Panc1 (cell line): Measurements from ENCODE around the gene ATP11A. TPM values are rescaled to one million over a fixed set of nuclear protein-coding genes. Genes with fewer than 3 reads are reported as not detected.

Experiments used
- ATAC-seq: fragments of 200-7000 bp; cut with Tn5 transposase; 2 replicates; pipeline ENCODE4 v1.9.1; 2020; ENCODE audit warnings: mild to moderate bottlenecking, moderate library complexity
- BruUV-seq: library from RNA; stranded (reverse); fragments of 400-500 nt; replicated peaks from 2 replicates; lab custom pipeline; 2021; lab: Mats Ljungman, UMichigan
- CTCF ChIA-PET: fragments of 300-600 bp; sonication (Branson Sonifier 250); formaldehyde crosslinking; loops from one replicate; lab custom pipeline; 2022; ENCODE audit warnings: antibody characterized with exemption; lab: Charles Lee
- POLR2A ChIA-PET: fragments of 300-600 bp; sonication (Branson Sonifier 250); formaldehyde crosslinking; loops from one replicate; lab custom pipeline; 2022; ENCODE audit warnings: antibody characterized with exemption; lab: Charles Lee
- DNase-seq: peaks from one replicate; pipeline ENCODE4 v3.0.0-alpha.2; 2010; ENCODE audit warnings: low read depth, low spot score
- H3K27ac ChIP-seq: 2 replicates; pipeline ENCODE4 v1.5.1; 2011; ENCODE audit warnings: mild to moderate bottlenecking, low read length, inconsistent platforms
- H3K27me3 ChIP-seq: fragments of 200-500 bp; sonication (Bioruptor generic); 2 replicates; pipeline ENCODE4 v1.6.0; 2014; ENCODE audit warnings: low read length, inconsistent platforms; ENCODE audit not compliant: control insufficient read depth, insufficient read depth
- H3K36me3 ChIP-seq: fragments of 200-500 bp; sonication (Bioruptor generic); 2 replicates; pipeline ENCODE4 v1.5.1; 2014; ENCODE audit warnings: inconsistent platforms, mild to moderate bottlenecking, low read length, moderate library complexity; ENCODE audit not compliant: control insufficient read depth, insufficient read depth
- H3K4me1 ChIP-seq: 2 replicates; pipeline ENCODE4 v1.5.1; 2011; ENCODE audit warnings: inconsistent platforms, mild to moderate bottlenecking, low read length, moderate library complexity; ENCODE audit not compliant: control insufficient read depth, insufficient read depth
- H3K4me3 ChIP-seq, 2 experiments: 2 replicates each; pipeline ENCODE4 v1.5.1; 2011 to 2012; ENCODE audit warnings: low read depth in 2 of 2, low read length in 2 of 2, mild to moderate bottlenecking in 2 of 2, inconsistent platforms in 1 of 2, moderate library complexity in 1 of 2
- H3K9me3 ChIP-seq: fragments of 200-500 bp; sonication (Bioruptor generic); 2 replicates; pipeline ENCODE4 v1.5.1; 2014; ENCODE audit warnings: low read depth, mild to moderate bottlenecking, inconsistent platforms, low read length, moderate library complexity; ENCODE audit not compliant: control insufficient read depth, insufficient read depth
- POLR2AphosphoS5 ChIP-seq: IDR thresholded peaks from 2 replicates; pipeline ENCODE4 v1.6.1; 2012; ENCODE audit warnings: mild to moderate bottlenecking, low read depth, low read length, moderate library complexity
- REST ChIP-seq, 2 experiments: IDR thresholded peaks; 2 replicates each; pipeline ENCODE4 v1.6.1; 2011 to 2012; ENCODE audit warnings: low read depth in 2 of 2, control low read depth in 1 of 2, low read length in 1 of 2, mild to moderate bottlenecking in 1 of 2, moderate library complexity in 1 of 2; ENCODE audit not compliant: insufficient read depth in 1 of 2
- SIN3A ChIP-seq: IDR thresholded peaks from 2 replicates; pipeline ENCODE4 v1.6.1; 2012; ENCODE audit warnings: low read depth, mild to moderate bottlenecking, low read length, moderate library complexity, borderline replicate concordance; ENCODE audit not compliant: insufficient read depth
- TCF7L2 ChIP-seq: IDR thresholded peaks from 2 replicates; pipeline ENCODE4 v1.6.1; 2011; ENCODE audit warnings: mild to moderate bottlenecking, low read depth, low read length, inconsistent platforms
- in situ Hi-C: cut with HindIII; loops from 2 replicates; pipeline ENCODE4 v1.10.0; 2016; ENCODE audit warnings: low sequenced_read_pairs, low pct_unique_long_range_greater_than_20kb
- intact Hi-C: fragments of 100-400 bp; cut with micrococcal nuclease; formaldehyde crosslinking; loops from one replicate; pipeline ENCODE4 v1.10.0; 2022; ENCODE audit not compliant: unreplicated experiment
- total RNA-seq: library from RNA; stranded (reverse); gene quantifications from one replicate; pipeline ENCODE4 v1.2.1, GENCODE V29; 2021; ENCODE audit not compliant: unreplicated experiment
- TF ChIP-seq, protein P1 (sequence below): fragments of 450-650 bp; IDR thresholded peaks from 2 replicates; pipeline ENCODE4 v1.5.1; 2017; ENCODE audit warnings: mild to moderate bottlenecking

The ATP11A gene
- total RNA-seq, 1 experiment from 2014 or later: 85.8 TPM

DNA sequence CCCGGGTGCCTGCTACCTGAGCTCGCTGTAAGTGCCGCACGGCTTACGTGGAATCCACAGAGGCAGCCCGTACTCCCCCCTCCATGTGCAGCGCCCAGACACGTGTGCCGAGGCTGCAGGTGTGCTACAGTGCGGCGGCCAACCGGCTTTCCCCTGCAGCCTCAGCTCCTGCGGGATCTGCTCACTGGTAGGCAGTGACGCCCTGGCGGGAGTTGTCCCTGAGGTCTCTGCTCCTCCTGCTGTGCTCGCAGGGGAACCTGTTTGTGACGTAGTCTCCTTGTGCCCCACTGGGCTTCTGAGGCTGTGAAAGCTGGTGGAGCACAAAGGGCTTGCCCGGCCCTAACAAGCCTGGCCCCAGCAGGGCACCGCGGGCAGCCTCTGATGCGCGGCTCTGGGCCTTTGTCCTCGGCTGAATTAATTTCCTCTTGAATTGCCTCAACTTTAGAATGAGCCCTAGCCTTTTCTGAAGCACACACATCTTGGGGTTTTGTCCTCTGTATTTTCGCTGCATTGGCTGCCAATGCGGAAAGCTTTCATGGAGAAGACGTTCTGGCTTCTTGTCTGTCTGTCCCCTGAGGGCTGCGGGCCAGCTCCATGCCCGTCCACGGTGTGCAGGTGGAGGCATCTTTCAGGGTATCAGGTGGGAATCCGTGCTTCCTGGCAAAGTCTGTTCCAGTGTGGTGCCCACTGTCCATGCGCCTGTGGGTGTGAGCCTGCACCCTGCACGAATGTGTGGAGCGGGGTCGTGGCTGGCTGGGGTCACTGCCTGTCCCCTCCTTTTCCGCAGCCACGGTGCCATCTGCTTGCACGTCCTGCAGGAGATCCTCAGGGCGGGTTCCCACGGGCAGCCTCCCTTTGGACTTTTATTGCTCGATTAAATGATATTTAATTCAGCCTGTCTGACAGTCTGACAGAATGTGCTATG is 201.9 kb downstream of the ATP11A start:
- POLR2A ChIA-PET: no interaction called here
- in situ Hi-C loops (no loop called here), intact Hi-C loops (no loop called here)
- DNase-seq: no peak
- no peak overlapping the region for H3K4me3 ChIP-seq
- H3K36me3 ChIP-seq: no peaks in the 10 kb centered on the region
- no peaks in the 10 kb centered on the region for H3K27me3 ChIP-seq
- no peak for ATAC-seq
- CTCF ChIA-PET: no interaction called here
- H3K4me1 ChIP-seq: no peaks in the 10 kb centered on the region
- no peak overlapping the region for H3K27ac ChIP-seq
- no TSS peak for BruUV-seq
- no peak for TF ChIP-seq SIN3A
- TF ChIP-seq TCF7L2: no peak
- TF ChIP-seq, protein P1, sequence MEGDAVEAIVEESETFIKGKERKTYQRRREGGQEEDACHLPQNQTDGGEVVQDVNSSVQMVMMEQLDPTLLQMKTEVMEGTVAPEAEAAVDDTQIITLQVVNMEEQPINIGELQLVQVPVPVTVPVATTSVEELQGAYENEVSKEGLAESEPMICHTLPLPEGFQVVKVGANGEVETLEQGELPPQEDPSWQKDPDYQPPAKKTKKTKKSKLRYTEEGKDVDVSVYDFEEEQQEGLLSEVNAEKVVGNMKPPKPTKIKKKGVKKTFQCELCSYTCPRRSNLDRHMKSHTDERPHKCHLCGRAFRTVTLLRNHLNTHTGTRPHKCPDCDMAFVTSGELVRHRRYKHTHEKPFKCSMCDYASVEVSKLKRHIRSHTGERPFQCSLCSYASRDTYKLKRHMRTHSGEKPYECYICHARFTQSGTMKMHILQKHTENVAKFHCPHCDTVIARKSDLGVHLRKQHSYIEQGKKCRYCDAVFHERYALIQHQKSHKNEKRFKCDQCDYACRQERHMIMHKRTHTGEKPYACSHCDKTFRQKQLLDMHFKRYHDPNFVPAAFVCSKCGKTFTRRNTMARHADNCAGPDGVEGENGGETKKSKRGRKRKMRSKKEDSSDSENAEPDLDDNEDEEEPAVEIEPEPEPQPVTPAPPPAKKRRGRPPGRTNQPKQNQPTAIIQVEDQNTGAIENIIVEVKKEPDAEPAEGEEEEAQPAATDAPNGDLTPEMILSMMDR: no peak
- TF ChIP-seq POLR2AphosphoS5: no peak
- no peak for TF ChIP-seq REST (IDR thresholded peaks at IDR 0.05; ENCODE audit: insufficient read depth in 1 of 2, low read depth in 2 of 2, low read length in 1 of 2)
- no peaks in the 10 kb centered on the region for H3K9me3 ChIP-seq

DNA sequence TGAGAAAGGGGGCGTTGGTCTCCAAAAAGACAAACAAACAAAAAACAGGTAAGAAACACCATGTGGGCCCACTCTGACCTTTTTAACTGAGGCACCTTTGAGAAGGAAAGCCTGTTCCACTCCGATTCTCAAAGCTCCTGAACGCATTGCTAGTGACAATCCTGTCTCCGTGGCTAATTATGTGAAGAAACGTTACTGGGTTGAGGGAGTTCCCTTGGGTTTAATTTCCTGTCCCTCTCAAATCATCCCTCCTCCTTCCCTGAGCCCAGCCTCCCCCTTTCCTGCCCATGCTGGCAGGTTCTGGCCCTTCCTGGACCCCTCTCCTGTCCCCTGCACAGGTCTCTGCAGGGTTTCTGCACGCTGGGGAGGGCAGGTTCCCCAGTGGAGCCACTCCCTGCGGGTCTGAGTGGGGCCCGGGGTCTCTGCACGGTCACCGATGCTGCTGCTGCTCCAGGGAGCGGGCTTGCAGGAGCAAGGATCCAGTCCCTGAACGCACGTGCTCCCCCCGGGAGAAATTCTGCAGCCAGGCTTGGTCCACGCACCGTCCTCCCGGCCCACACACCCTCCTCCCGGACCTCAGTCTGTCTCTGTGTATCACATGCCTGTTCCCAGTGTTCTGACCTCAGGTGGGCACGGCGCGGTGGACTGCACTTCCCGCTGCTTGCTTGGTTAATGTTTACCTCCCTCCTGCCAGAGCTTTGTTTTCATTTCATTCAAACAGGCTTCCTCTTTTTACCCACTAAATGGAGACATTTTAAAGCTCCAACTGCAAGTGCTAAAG is 202.8 kb downstream of the ATP11A start:
- Histone ChIP-seq H3K27ac (no peak overlapping the region), H3K27me3 (no peaks in the 10 kb centered on the region), H3K36me3 (no peaks in the 10 kb centered on the region), H3K9me3 (no peaks in the 10 kb centered on the region), H3K4me1 (no peaks in the 10 kb centered on the region), H3K4me3 (no peak overlapping the region)
- intact Hi-C loops: no loop called here
- TF ChIP-seq, protein P1: no peak
- TF ChIP-seq TCF7L2 (no peak), POLR2AphosphoS5 (no peak), SIN3A (no peak), REST (IDR thresholded peaks at IDR 0.05; ENCODE audit: insufficient read depth in 1 of 2, low read depth in 2 of 2, low read length in 1 of 2) (no peak)
- in situ Hi-C loops: no loop called here
- no peak for DNase-seq
- ChIA-PET CTCF (no interaction called here), POLR2A (no interaction called here)
- no TSS peak for BruUV-seq
- ATAC-seq: no peak
